ENCODE results near the gene ATP1A1. TPM values are rescaled to one million over a fixed set of nuclear protein-coding genes. Genes with fewer than 3 reads are reported as not detected.

The ATP1A1 gene
- total RNA-seq, 1 donor from 2014 or later: 123 TPM

GRCh38 chr1:116409751-116410191 lies 36.7 kb downstream of the ATP1A1 start:
- FAIRE-seq (no peak), DNase-seq (ENCODE audit: low read depth) (peak; percentile 85)
- no peak overlapping the region for H3K4me3 ChIP-seq (ENCODE audit: low read depth, low read length)
- no peaks in the 10 kb centered on the region for H3K27me3 ChIP-seq (ENCODE audit: control insufficient read depth, insufficient read depth, low read length)
- peaks cover 10% of the 10 kb centered on the region for H3K36me3 ChIP-seq (ENCODE audit: control insufficient read depth, insufficient read depth, low read length)
- TF ChIP-seq CTCF (IDR thresholded peaks at IDR 0.05; ENCODE audit: insufficient read depth, low read length, severe bottlenecking): no peak

GRCh38 chr1:116411784-116412479 lies 38.9 kb downstream of the ATP1A1 start:
- no peak for FAIRE-seq
- Histone ChIP-seq H3K4me3 (ENCODE audit: low read depth, low read length) (no peak overlapping the region), H3K36me3 (ENCODE audit: control insufficient read depth, insufficient read depth, low read length) (no peaks in the 10 kb centered on the region), H3K27me3 (ENCODE audit: control insufficient read depth, insufficient read depth, low read length) (no peaks in the 10 kb centered on the region)
- no peak for DNase-seq (ENCODE audit: low read depth)
- TF ChIP-seq CTCF (IDR thresholded peaks at IDR 0.05; ENCODE audit: insufficient read depth, low read length, severe bottlenecking): no peak

GRCh38 chr1:116412480-116412798 lies 39.4 kb downstream of the ATP1A1 start:
- Histone ChIP-seq H3K36me3 (ENCODE audit: control insufficient read depth, insufficient read depth, low read length) (no peaks in the 10 kb centered on the region), H3K27me3 (ENCODE audit: control insufficient read depth, insufficient read depth, low read length) (no peaks in the 10 kb centered on the region), H3K4me3 (ENCODE audit: low read depth, low read length) (no peak overlapping the region)
- DNase-seq (ENCODE audit: low read depth): no peak
- no peak for FAIRE-seq
- no peak for TF ChIP-seq CTCF (IDR thresholded peaks at IDR 0.05; ENCODE audit: insufficient read depth, low read length, severe bottlenecking)

GRCh38 chr1:116412898-116413297 lies 39.9 kb downstream of the ATP1A1 start:
- Histone ChIP-seq H3K4me3 (ENCODE audit: low read depth, low read length) (no peak overlapping the region), H3K36me3 (ENCODE audit: control insufficient read depth, insufficient read depth, low read length) (no peaks in the 10 kb centered on the region), H3K27me3 (ENCODE audit: control insufficient read depth, insufficient read depth, low read length) (no peaks in the 10 kb centered on the region)
- no peak for DNase-seq (ENCODE audit: low read depth)
- peak; percentile 13 for FAIRE-seq
- no peak for TF ChIP-seq CTCF (IDR thresholded peaks at IDR 0.05; ENCODE audit: insufficient read depth, low read length, severe bottlenecking)

- no peaks in the 10 kb centered on the region for H3K36me3 ChIP-seq (ENCODE audit: control insufficient read depth, insufficient read depth, low read length)
- H3K27me3 ChIP-seq (ENCODE audit: control insufficient read depth, insufficient read depth, low read length): no peaks in the 10 kb centered on the region
- no peak overlapping the region for H3K4me3 ChIP-seq (ENCODE audit: low read depth, low read length)
- no peak for FAIRE-seq
- DNase-seq (ENCODE audit: low read depth): no peak
- TF ChIP-seq CTCF (IDR thresholded peaks at IDR 0.05; ENCODE audit: insufficient read depth, low read length, severe bottlenecking): no peak
Measured at GRCh38 chr1:116413414-116413813, 40.4 kb downstream of the ATP1A1 start.

- no peak for TF ChIP-seq CTCF (IDR thresholded peaks at IDR 0.05; ENCODE audit: insufficient read depth, low read length, severe bottlenecking)
- no peak for DNase-seq (ENCODE audit: low read depth)
- no peak overlapping the region for H3K4me3 ChIP-seq (ENCODE audit: low read depth, low read length)
- no peaks in the 10 kb centered on the region for H3K27me3 ChIP-seq (ENCODE audit: control insufficient read depth, insufficient read depth, low read length)
- no peaks in the 10 kb centered on the region for H3K36me3 ChIP-seq (ENCODE audit: control insufficient read depth, insufficient read depth, low read length)
- no peak for FAIRE-seq
Measured at GRCh38 chr1:116414364-116414763, 41.3 kb downstream of the ATP1A1 start.

All from bronchial epithelial cell (primary cell).